ENCODE measurements around the gene RIMS4.

Gene RIMS4

DNA sequence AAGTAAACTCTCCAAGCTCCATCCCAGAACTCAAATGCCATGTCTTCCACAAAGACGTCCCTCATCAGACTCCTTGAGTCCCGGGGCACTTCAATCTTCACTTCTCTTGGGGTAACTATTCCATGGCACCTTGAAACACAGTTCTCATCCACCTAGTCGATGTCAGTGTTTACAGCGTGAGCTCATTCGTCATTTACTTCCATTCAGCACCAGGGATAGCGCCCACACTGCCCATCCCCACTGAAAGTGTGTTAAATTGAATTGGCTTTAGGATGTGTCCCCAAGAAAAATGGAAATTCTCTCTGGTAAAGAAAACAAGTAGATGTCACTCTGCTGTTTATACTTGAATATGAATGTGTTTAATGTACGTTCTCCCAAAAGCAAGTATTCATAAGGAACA, 33.4 kb downstream of the RIMS4 start:
- H3K4me3 ChIP-seq (ENCODE audit: low read depth, low read length), result no peak overlapping the region
- DNase-seq (ENCODE audit: low read depth), result peak; percentile 40
- TF ChIP-seq, protein P1, sequence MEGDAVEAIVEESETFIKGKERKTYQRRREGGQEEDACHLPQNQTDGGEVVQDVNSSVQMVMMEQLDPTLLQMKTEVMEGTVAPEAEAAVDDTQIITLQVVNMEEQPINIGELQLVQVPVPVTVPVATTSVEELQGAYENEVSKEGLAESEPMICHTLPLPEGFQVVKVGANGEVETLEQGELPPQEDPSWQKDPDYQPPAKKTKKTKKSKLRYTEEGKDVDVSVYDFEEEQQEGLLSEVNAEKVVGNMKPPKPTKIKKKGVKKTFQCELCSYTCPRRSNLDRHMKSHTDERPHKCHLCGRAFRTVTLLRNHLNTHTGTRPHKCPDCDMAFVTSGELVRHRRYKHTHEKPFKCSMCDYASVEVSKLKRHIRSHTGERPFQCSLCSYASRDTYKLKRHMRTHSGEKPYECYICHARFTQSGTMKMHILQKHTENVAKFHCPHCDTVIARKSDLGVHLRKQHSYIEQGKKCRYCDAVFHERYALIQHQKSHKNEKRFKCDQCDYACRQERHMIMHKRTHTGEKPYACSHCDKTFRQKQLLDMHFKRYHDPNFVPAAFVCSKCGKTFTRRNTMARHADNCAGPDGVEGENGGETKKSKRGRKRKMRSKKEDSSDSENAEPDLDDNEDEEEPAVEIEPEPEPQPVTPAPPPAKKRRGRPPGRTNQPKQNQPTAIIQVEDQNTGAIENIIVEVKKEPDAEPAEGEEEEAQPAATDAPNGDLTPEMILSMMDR (conservative IDR thresholded peaks at IDR 0.05; ENCODE audit: low read depth, low read length), result no peak

DNA sequence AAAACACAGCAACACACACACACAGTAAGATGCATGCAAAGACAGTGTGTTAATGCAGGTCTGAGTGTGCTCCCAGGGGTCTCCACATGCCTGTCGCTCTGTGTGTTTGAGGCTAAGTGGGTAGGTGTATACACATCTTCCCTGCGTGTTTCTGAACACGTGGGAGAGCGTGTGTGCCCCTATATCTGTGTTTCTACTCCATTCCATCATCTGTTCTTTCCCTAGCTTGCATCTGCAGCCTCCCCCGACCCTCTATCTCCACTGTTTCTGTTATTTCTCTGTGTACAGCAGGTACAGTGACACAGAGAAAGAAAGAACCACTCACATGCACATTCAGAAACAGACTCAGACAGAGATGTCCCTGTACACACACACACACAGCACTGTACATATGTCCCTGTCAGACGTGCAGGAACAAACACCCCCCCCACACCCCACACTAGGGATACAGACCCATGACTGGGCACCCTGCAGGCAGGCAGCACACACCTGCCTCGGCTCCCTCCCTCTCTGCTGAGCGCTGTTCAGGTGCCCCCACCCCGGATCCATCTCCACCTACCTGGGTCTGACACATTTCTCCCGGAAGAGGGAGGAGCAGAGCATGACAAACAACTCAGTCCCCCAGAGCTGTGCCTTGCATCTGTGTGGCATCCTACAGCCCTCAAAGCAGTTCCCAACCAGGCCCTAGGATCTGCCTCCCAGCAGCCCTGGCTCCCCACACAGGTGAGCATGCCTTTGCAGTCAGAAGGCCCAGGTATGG, 37.1 kb downstream of the RIMS4 start:
- DNase-seq (ENCODE audit: low read depth), result no peak
- H3K4me3 ChIP-seq (ENCODE audit: low read depth, low read length), result no peak overlapping the region
- TF ChIP-seq, protein P1 (conservative IDR thresholded peaks at IDR 0.05; ENCODE audit: low read depth, low read length), result no peak

DNA sequence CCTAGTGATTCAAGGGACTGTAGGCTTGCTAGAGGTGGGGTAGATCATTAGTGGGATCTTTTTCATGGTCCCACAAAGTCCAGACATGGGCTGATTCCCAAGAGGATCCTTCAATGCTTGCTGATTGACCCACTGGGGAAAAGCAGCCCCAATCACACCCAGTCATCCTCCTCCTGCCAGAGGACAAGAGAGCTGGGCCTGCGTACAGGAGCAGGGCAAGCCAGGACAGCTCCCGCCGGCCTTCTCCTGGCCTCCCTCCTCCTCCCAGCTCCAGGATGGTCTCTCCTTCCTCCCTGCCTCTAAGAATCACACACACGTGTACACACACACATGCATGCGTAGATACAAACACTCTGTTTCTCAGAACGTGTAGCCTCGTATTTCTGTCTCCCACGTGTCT, 37.7 kb downstream of the RIMS4 start:
- no peak for DNase-seq (ENCODE audit: low read depth)
- TF ChIP-seq, protein P1 (conservative IDR thresholded peaks at IDR 0.05; ENCODE audit: low read depth, low read length), result no peak
- no peak overlapping the region for H3K4me3 ChIP-seq (ENCODE audit: low read depth, low read length)

DNA sequence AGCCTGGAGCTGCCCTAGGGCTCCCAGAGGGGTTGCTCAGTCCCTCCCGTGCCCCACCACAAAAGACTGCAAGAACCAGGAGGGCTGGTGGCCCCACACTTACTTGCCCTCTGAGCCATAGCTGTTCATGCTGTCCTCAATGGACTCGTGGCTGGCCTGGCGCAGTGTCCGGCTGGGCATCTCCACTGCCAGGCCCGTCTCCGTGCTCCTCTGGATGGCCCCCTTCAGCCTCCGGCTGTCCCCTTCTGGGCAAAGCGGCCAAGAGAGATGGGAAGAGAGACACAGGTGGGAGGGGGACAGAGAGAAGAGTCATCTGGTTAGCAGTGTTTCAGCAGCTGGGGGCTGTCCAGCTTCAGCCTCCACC, 39.2 kb downstream of the RIMS4 start:
- DNase-seq (ENCODE audit: low read depth), result no peak
- H3K4me3 ChIP-seq (ENCODE audit: low read depth, low read length), result no peak overlapping the region
- TF ChIP-seq, protein P1 (conservative IDR thresholded peaks at IDR 0.05; ENCODE audit: low read depth, low read length), result no peak

DNA sequence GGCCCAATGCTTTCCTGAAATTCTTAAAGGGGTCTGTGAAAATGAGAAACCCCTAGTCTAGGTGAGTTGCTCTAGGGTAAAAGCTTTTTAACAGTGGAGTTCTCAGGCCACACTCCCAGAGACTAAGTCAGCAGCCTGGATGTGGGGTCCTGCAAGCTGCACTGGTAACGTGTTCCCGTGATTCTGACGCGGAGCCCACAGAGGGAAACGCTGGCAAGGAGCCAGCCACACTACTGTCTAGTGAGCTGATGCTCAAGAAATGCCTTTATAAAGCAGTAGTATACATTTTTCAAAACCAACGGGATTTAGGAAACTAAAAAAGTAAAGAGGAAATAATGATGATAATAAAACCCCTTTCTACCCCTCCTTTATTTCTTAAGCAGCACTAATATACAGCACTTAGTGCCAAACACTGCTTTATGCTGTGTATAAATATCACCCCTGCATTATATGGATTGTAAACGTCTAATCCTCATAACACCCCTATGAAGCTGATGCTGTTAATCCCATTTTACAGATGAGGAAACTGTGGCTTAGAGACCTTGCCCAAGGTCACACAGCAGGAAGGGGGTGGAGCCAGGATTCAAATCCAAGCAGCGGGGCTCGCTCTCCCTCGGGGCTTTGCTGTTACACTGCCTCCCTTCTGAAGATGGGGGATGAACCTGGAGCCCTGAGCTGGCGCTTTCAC, 39.7 kb downstream of the RIMS4 start:
- TF ChIP-seq, protein P1 (conservative IDR thresholded peaks at IDR 0.05; ENCODE audit: low read depth, low read length), result no peak
- no peak overlapping the region for H3K4me3 ChIP-seq (ENCODE audit: low read depth, low read length)
- no peak for DNase-seq (ENCODE audit: low read depth)

DNA sequence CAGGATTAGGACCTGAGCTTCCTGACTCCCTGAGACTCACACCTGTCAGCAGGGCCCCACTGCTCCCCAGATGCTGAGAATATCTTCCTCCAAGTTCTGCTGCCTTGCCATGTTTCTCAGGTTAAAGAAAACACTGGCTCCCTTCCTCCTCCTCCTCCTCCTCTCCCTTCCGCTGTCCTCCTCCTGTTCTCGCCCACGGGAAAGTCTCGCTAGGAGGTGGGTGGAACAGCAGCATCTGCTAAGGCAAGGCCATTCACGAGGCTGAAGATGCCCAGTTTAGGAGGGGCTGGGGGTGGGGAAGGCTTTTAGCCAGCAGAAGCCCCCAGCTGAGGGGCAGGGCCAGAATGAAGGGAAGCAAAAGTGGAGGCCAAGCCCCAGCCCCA, 40.9 kb downstream of the RIMS4 start:
- H3K4me3 ChIP-seq (ENCODE audit: low read depth, low read length), result no peak overlapping the region
- DNase-seq (ENCODE audit: low read depth), result no peak
- TF ChIP-seq, protein P1 (conservative IDR thresholded peaks at IDR 0.05; ENCODE audit: low read depth, low read length), result no peak
